HepG2 (cell line): ENCODE measurements around the gene RPS27A. TPM values are rescaled to one million over a fixed set of nuclear protein-coding genes. Genes with fewer than 3 reads are reported as not detected.

Experiments
- AGO1 ChIP-seq: fragments of 200-400 bp; formaldehyde crosslinking; IDR thresholded peaks from 2 replicates; pipeline ENCODE4 v1.6.1; 2017; ENCODE audit warnings: mild to moderate bottlenecking, low read depth, low read length, moderate library complexity; ENCODE audit not compliant: poor library complexity, severe bottlenecking
- ATF6 ChIP-seq: sonication (generic); formaldehyde crosslinking; conservative IDR thresholded peaks from 2 replicates; pipeline ENCODE4 v1.4.0; 2020; ENCODE audit warnings: missing genetic modification reagents
- ERF ChIP-seq: IDR thresholded peaks from 2 replicates; pipeline ENCODE4 v1.6.1; 2018; ENCODE audit warnings: missing biosample characterization, missing genetic modification reagents
- FIP1L1 ChIP-seq: fragments of 200-400 bp; formaldehyde crosslinking; IDR thresholded peaks from 2 replicates; pipeline ENCODE4 v1.6.1; 2018; ENCODE audit warnings: low read depth, mild to moderate bottlenecking, low read length, moderate library complexity, borderline replicate concordance; ENCODE audit not compliant: insufficient read depth
- GFI1 ChIP-seq: sonication (generic); formaldehyde crosslinking; IDR thresholded peaks from 2 replicates; pipeline ENCODE4 v1.5.0; 2020; ENCODE audit warnings: missing genetic modification reagents, mild to moderate bottlenecking, borderline replicate concordance
- IKZF4 ChIP-seq: sonication (generic); formaldehyde crosslinking; IDR thresholded peaks from 2 replicates; pipeline ENCODE4 v1.5.1; 2020; ENCODE audit warnings: borderline replicate concordance, mild to moderate bottlenecking, low read depth, missing genetic modification reagents; ENCODE audit errors: not compliant biosample characterization
- JUND ChIP-seq: sonication (generic); formaldehyde crosslinking; IDR thresholded peaks from 2 replicates; pipeline ENCODE4 v1.8.0; 2022; ENCODE audit warnings: mild to moderate bottlenecking, missing genetic modification reagents
- KDM6A ChIP-seq: IDR thresholded peaks from 2 replicates; pipeline ENCODE4 v1.6.1; 2016; ENCODE audit warnings: low read depth
- NFE2 ChIP-seq: sonication (generic); formaldehyde crosslinking; IDR thresholded peaks from 2 replicates; pipeline ENCODE4 v1.4.0; 2020; ENCODE audit warnings: missing genetic modification reagents
- NR2F2 ChIP-seq: IDR thresholded peaks from 2 replicates; pipeline ENCODE4 v1.6.1; 2012; ENCODE audit warnings: low read depth, inconsistent platforms, borderline replicate concordance
- PHF5A ChIP-seq: IDR thresholded peaks from one replicate; pipeline ENCODE4 v1.6.1; 2018; ENCODE audit warnings: low read depth, missing genetic modification reagents; ENCODE audit not compliant: unreplicated experiment
- RERE ChIP-seq: IDR thresholded peaks from 2 replicates; pipeline ENCODE4 v1.6.1; 2016; ENCODE audit warnings: low read depth, missing genetic modification reagents, missing compliant biosample characterization
- TEAD3 ChIP-seq: optimal IDR thresholded peaks from 2 replicates; pipeline ENCODE3; 2016; ENCODE audit warnings: borderline replicate concordance
- TERF1 ChIP-seq: sonication (generic); formaldehyde crosslinking; IDR thresholded peaks from 2 replicates; pipeline ENCODE4 v1.8.0; 2022; ENCODE audit warnings: mild to moderate bottlenecking, missing genetic modification reagents, moderate library complexity
- ZNF3 ChIP-seq: IDR thresholded peaks from 2 replicates; pipeline ENCODE4 v1.7.0; 2017; ENCODE audit warnings: inconsistent platforms
- ZNF557 ChIP-seq: sonication (generic); formaldehyde crosslinking; IDR thresholded peaks from 2 replicates; pipeline ENCODE4 v1.4.0; 2020; ENCODE audit warnings: missing genetic modification reagents
- ZNF572 ChIP-seq: sonication (generic); formaldehyde crosslinking; IDR thresholded peaks from 2 replicates; pipeline ENCODE4 v1.5.1; 2020; ENCODE audit warnings: mild to moderate bottlenecking, missing genetic modification reagents
- ZNF598 ChIP-seq: sonication (generic); formaldehyde crosslinking; IDR thresholded peaks from 2 replicates; pipeline ENCODE4 v1.5.1; 2020; ENCODE audit warnings: mild to moderate bottlenecking, missing genetic modification reagents, borderline replicate concordance
- polyA plus RNA-seq, 8 experiments: library from polyadenylated mRNA; depleted of rRNA in 3 of 8; stranded (reverse) in 7 of 8; unstranded in 1 of 8; fragments of >200 nt; fragmentation: Illumina TruSeq in 4 of 8; extraction: Trizol in 4 of 8; gene quantifications; 2 replicates each; pipeline versions ENCODE4 v1.2.1 to v1.2.3, GENCODE V29; 2011 to 2016; ENCODE audit warnings: low read depth in 4 of 8, missing spikeins in 1 of 8, mixed read lengths in 1 of 8; ENCODE audit not compliant: insufficient read depth in 1 of 8
- total RNA-seq, 5 experiments: library from RNA; depleted of rRNA; stranded (reverse); fragments of >200 nt; fragmentation: Illumina TruSeq; extraction: Trizol; gene quantifications; 2 replicates each; pipeline ENCODE4 v1.2.3, GENCODE V29; 2016; ENCODE audit warnings: low read depth in 1 of 5
- TF ChIP-seq, protein P1 (sequence below), 2 experiments: fragments of 450-650 bp in 1 of 2; sonication (generic) in 1 of 2; formaldehyde crosslinking; IDR thresholded peaks; 2 replicates each; pipeline versions ENCODE4 v1.5.0 to v1.8.0; 2020 to 2022; ENCODE audit warnings: mild to moderate bottlenecking in 1 of 2, missing genetic modification reagents in 1 of 2

The RPS27A gene
- total and polyA plus RNA-seq, 2 of the 13 experiments (the other 11 are each of a cell fraction or from before 2014, with no cell fraction given): 2,779 to 3,269 TPM

DNA sequence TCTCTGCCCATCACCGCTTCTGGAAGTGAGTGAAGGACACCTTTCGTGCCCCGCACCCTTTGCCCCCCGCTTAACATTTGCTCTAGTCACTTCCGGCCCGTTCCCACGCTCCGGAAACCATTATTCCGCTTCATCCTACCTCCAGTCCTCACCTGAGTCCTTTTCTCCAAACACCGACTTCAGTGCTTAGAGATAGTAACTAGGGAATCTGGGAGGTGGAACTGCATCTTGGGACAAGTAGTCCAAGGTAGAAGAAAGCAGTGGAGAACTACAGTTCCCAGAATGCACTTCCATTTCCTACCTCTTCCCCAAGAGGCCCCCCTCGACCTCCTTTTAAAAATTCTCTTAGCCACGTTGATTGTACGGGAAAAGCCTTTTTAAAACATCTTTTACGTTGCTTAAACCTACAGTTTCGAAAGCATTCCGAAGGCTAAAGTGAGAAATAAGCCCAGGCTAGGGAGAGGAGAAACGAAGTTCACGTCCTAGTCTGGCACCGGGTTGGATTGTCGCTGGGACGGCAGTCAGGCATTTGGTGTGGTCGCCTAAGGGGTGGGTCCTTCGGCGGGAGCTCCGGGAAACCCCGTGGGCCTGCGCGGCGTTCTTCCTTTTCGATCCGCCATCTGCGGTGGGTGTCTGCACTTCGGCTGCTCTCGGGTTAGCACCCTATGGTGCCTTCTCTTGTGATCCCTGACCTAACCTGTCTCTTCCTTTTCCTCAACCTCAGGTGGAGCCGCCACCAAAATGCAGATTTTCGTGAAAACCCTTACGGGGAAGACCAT lies at the start of gene RPS27A, which contains the start of gene CLHC1 (continued):
- 0 out of 2 replicates have a peak, but pooled peaks have one; percentile 25 for TF ChIP-seq GFI1 (CRISPR knock-in tag)
- no peak for TF ChIP-seq NFE2
- TF ChIP-seq KDM6A: 0 out of 2 replicates have a peak, but pooled peaks have one; percentile 43
- TF ChIP-seq, protein P1, sequence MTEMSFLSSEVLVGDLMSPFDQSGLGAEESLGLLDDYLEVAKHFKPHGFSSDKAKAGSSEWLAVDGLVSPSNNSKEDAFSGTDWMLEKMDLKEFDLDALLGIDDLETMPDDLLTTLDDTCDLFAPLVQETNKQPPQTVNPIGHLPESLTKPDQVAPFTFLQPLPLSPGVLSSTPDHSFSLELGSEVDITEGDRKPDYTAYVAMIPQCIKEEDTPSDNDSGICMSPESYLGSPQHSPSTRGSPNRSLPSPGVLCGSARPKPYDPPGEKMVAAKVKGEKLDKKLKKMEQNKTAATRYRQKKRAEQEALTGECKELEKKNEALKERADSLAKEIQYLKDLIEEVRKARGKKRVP (CRISPR knock-in tag; IDR thresholded peaks at IDR 0.05): peak in 1 of 2 experiments; percentile 53; a peak in 1 of 4 replicates
- no peak for TF ChIP-seq ZNF3 (CRISPR knock-in tag)
- TF ChIP-seq PHF5A (CRISPR knock-in tag): peak; percentile 47
- TF ChIP-seq ZNF598 (CRISPR knock-in tag): no peak
- peak; percentile 19; the same call in 1 of the 2 replicates for TF ChIP-seq RERE (CRISPR knock-in tag)
- TF ChIP-seq FIP1L1: no peak
- peak; percentile 82; the same call in 1 of the 2 replicates for TF ChIP-seq ZNF557 (CRISPR knock-in tag)
- TF ChIP-seq JUND (CRISPR knock-in tag): peak; percentile 48; the same call in 1 of the 2 replicates
- TF ChIP-seq AGO1: no peak
- peak; percentile 62 for TF ChIP-seq ERF (CRISPR knock-in tag)
- no peak; the same call in 1 of the 2 replicates for TF ChIP-seq ATF6 (CRISPR knock-in tag)
- peak; percentile 4 for TF ChIP-seq TEAD3 (CRISPR knock-in tag)
- no peak for TF ChIP-seq TERF1
- TF ChIP-seq IKZF4 (CRISPR knock-in tag): no peak
- TF ChIP-seq ZNF572 (CRISPR knock-in tag): no peak
- peak; percentile 71; the same call in 1 of the 2 replicates for TF ChIP-seq NR2F2
